ENCODE measurements around the gene LYPLAL1. TPM values are rescaled to one million over a fixed set of nuclear protein-coding genes. Genes with fewer than 3 reads are reported as not detected.

Gene LYPLAL1
- total and polyA plus RNA-seq, 9 of the 15 experiments (the other 6 are each of a cell fraction or from before 2014, with no cell fraction given): 14.9 to 179 (median 46.3) TPM

DNA sequence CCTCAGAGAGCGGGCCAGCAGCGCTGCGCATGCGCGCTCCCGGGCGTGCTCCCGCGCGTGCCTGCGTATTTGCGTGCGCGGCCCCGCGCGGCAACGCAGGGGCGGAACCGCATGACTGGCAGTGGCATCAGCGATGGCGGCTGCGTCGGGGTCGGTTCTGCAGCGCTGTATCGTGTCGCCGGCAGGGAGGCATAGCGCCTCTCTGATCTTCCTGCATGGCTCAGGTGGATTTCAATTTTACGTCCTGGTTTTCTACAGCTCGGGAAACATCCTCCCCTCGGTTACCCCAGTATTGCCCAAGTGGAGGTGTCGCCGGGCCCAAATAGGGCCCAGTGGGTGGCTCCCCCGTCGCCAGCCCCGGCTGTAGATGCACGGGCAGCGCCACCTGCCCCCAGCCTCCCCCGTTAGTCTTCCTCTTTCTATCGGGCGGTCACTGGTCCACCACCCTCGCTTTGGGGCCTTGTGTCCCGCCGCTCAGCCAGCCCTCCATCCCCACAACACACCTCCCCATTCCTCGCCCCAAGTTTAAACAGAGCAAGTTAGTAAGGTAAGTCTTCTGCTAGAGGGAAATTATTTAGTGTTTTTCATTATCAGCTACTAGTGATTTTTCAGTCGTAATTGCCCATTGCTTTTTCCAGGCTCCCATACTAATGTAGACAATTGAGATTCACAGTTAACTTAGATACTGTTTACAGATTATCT, at the start of gene LYPLAL1 (continued):
- TF ChIP-seq ZNF282 (CRISPR knock-in tag; IDR thresholded peaks at IDR 0.05) (no peak), PHF21A (IDR thresholded peaks at IDR 0.05; ENCODE audit: borderline replicate concordance, low read depth) (no peak), KLF13 (tag; IDR thresholded peaks at IDR 0.05; ENCODE audit: borderline replicate concordance, low read depth) (peak; percentile 63; the same call in 1 of the 2 replicates), ZKSCAN8 (CRISPR knock-in tag; IDR thresholded peaks at IDR 0.05) (no peak), ZNF778 (CRISPR knock-in tag; IDR thresholded peaks at IDR 0.05) (no peak), SIRT6 (IDR thresholded peaks at IDR 0.05; ENCODE audit: low read depth, low read length) (no peak), ZKSCAN3 (CRISPR knock-in tag; IDR thresholded peaks at IDR 0.05) (no peak), ZBTB17 (CRISPR knock-in tag; IDR thresholded peaks at IDR 0.05) (peak; percentile 78), CBFB (CRISPR knock-in tag; IDR thresholded peaks at IDR 0.05) (peak; percentile 48; the same call in 1 of the 2 replicates), MAFF (IDR thresholded peaks at IDR 0.05; ENCODE audit: low read length) (no peak), ZBTB7A (IDR thresholded peaks at IDR 0.05; ENCODE audit: borderline replicate concordance, control insufficient read depth, low read depth, low read length) (no peak), RNF2 (IDR thresholded peaks at IDR 0.05) (no peak; the same call in none of the 2 replicates), POLR2H (tag; IDR thresholded peaks at IDR 0.05; ENCODE audit: low read depth) (peak; percentile 83), SPI1 (IDR thresholded peaks at IDR 0.05; ENCODE audit: borderline replicate concordance, low read depth, low read length) (peak; percentile 70), EP400 (IDR thresholded peaks at IDR 0.05) (peak; percentile 95), CREM (IDR thresholded peaks at IDR 0.05; ENCODE audit: low read depth) (peak; percentile 89), SRF (CRISPR knock-in tag; IDR thresholded peaks at IDR 0.05) (0 out of 4 replicates have a peak, but pooled peaks of 1 of the 2 experiments have one; percentile 5)
- TF ChIP-seq, protein P1, sequence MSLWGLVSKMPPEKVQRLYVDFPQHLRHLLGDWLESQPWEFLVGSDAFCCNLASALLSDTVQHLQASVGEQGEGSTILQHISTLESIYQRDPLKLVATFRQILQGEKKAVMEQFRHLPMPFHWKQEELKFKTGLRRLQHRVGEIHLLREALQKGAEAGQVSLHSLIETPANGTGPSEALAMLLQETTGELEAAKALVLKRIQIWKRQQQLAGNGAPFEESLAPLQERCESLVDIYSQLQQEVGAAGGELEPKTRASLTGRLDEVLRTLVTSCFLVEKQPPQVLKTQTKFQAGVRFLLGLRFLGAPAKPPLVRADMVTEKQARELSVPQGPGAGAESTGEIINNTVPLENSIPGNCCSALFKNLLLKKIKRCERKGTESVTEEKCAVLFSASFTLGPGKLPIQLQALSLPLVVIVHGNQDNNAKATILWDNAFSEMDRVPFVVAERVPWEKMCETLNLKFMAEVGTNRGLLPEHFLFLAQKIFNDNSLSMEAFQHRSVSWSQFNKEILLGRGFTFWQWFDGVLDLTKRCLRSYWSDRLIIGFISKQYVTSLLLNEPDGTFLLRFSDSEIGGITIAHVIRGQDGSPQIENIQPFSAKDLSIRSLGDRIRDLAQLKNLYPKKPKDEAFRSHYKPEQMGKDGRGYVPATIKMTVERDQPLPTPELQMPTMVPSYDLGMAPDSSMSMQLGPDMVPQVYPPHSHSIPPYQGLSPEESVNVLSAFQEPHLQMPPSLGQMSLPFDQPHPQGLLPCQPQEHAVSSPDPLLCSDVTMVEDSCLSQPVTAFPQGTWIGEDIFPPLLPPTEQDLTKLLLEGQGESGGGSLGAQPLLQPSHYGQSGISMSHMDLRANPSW (CRISPR knock-in tag; IDR thresholded peaks at IDR 0.05): no peak
- TF ChIP-seq, protein P2, sequence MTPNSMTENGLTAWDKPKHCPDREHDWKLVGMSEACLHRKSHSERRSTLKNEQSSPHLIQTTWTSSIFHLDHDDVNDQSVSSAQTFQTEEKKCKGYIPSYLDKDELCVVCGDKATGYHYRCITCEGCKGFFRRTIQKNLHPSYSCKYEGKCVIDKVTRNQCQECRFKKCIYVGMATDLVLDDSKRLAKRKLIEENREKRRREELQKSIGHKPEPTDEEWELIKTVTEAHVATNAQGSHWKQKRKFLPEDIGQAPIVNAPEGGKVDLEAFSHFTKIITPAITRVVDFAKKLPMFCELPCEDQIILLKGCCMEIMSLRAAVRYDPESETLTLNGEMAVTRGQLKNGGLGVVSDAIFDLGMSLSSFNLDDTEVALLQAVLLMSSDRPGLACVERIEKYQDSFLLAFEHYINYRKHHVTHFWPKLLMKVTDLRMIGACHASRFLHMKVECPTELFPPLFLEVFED (CRISPR knock-in tag; conservative IDR thresholded peaks at IDR 0.05): 0 out of 2 replicates have a peak, but pooled peaks have one; percentile 9
- TF ChIP-seq, protein P3, sequence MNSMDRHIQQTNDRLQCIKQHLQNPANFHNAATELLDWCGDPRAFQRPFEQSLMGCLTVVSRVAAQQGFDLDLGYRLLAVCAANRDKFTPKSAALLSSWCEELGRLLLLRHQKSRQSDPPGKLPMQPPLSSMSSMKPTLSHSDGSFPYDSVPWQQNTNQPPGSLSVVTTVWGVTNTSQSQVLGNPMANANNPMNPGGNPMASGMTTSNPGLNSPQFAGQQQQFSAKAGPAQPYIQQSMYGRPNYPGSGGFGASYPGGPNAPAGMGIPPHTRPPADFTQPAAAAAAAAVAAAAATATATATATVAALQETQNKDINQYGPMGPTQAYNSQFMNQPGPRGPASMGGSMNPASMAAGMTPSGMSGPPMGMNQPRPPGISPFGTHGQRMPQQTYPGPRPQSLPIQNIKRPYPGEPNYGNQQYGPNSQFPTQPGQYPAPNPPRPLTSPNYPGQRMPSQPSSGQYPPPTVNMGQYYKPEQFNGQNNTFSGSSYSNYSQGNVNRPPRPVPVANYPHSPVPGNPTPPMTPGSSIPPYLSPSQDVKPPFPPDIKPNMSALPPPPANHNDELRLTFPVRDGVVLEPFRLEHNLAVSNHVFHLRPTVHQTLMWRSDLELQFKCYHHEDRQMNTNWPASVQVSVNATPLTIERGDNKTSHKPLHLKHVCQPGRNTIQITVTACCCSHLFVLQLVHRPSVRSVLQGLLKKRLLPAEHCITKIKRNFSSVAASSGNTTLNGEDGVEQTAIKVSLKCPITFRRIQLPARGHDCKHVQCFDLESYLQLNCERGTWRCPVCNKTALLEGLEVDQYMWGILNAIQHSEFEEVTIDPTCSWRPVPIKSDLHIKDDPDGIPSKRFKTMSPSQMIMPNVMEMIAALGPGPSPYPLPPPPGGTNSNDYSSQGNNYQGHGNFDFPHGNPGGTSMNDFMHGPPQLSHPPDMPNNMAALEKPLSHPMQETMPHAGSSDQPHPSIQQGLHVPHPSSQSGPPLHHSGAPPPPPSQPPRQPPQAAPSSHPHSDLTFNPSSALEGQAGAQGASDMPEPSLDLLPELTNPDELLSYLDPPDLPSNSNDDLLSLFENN (IDR thresholded peaks at IDR 0.05; ENCODE audit: low read depth in 2 of 2, low read length in 2 of 2): no peak; a peak in 2 of 4 replicates
